Erythroblast (primary cell): ENCODE results near the gene PTDSS2.

Source experiments
- GATA1 ChIP-seq: IDR thresholded peaks from 2 replicates; pipeline ENCODE4 v1.6.1; 2011; ENCODE audit warnings: low read depth, mild to moderate bottlenecking, control low read depth, low read length, moderate library complexity
- POLR2A ChIP-seq: IDR thresholded peaks from 2 replicates; pipeline ENCODE4 v1.6.1; 2011; ENCODE audit warnings: mild to moderate bottlenecking, low read length

GRCh38 chr11:405954-406795 lies 43.9 kb upstream of the PTDSS2 start:
- TF ChIP-seq POLR2A (no peak), GATA1 (no peak)
